Stimulated activated CD8-positive, alpha-beta memory T cell treated with anti-CD3 and anti-CD28 coated beads, Interleukin-12 subunit alpha, Interleukin-12 subunit beta, amount 100 ng/mL, for 1 hour (primary cell): ENCODE measurements around the gene WBP4.
"Not testable (repeated sequence)": the region's sequence is repeated elsewhere in the genome, so short reads cannot be mapped to it uniquely, and the experiment has no call there.

Experiments
- DNase-seq: peaks from one replicate; pipeline ENCODE4 v3.0.0-alpha.2; 2020; ENCODE audit warnings: low read depth

Gene WBP4

GRCh38 chr13:41061075-41061913 is at the start of gene WBP4:
Gene WBP4, plus strand, starts transcription at chr13:41061509. Its CDS starts 165 bp downstream, at chr13:41061674.
- DNase-seq: peak; percentile 79

- no peak for DNase-seq
These were observed 48.8 kb upstream of the WBP4 start for GRCh38 chr13:41012536-41012935.

GRCh38 chr13:41013835-41014234 is 47.5 kb upstream of the WBP4 start:
- DNase-seq: no peak

DNA sequence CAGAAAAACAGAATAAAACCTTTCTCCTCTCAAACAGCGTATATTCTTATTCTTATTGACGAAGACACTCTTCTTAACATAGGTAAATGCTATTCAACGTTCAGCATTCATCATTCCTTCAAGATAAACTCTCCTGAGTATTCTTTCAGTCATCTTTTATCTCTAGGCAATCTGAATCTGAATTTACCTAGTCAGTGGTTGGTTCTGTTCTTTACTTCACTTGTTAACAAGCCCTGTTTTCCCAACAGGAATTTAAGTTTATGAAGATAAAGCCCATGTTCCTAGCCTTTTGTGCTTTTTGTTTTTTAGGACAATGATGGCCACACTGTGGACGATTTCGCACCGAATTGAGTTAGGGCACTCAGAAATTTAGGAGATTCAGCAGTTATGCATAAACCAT is 45.4 kb upstream of the WBP4 start:
- no peak for DNase-seq

DNA sequence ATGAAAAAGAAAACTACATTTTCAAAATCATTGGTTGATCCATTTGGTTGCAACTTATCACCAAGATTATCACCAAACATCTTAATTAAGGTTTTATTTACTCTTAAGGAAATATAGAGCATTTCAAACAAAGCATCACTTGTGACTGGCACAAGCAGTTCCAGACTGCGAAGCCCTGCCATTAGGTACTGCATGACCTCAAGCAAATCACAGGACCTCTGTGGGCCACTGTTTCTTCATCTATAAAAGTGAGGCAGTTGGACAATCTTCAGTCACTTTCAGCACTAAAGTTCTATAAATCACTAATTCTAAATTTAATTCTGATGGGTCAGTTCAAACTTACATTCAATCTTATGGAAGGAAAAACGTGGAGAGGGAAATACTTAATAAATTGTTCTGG is 44.1 kb upstream of the WBP4 start:
- DNase-seq: no peak

DNA sequence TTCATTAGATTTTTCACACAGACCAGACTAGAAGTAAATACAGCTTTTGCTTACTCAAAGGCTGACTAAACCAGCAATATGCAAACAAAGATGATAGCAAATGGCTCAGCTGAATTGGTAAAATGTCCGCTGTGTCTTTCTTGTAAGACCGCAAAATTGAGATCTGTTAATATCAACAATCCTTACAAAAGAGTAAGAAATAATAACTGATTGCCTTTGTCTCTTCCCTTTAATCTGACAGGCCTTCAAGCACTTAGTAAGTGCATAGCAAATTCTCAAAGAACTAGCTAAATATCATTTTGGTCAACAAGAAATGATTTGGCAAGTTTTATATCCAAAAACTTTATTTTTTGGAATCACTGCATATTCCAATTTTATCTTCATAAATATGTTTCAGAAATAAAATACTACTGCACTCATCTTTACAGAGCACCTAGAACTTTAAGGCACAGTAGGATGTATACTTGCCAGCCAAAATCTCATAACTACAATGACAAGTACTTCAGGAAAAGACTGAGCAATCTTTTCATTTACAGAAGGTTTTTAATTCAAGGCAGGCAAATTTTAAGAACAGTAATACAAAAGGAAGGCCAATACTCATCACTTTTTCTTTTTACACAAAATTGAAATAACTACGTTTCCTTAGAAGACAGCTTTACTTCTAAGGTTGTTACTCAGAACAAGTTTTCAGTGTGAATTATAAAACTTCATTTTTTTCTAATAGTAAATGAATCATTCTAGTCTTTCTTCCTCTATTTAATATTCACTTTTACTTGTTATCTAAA is 43.3 kb upstream of the WBP4 start:
- DNase-seq: no peak

- DNase-seq: no peak
These were observed 42.7 kb upstream of the WBP4 start for GRCh38 chr13:41018602-41018948.

DNA sequence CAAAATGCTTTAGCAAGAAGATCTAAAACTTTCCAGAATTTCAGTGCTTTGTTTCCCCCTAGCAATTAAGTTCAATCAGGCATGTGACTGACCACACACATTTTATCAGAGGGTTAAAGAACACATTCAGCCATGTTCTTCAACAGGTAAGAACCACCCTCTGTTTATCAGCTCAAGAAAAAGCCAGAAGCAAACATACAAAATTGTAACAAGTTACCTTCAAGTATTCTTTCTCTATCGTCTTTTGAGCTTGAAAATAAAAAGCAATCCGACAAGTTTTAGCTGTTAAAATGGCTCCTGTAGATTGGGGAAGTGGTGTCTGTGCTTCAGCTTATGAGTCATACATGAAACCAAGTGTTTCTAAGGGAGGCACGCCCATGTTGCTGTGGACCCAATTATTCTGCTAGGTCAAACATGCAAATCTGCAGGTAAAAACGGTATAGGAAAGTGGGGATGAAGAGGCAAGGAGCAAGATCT is 42.3 kb upstream of the WBP4 start, which contains the start of gene ELF1:
ELF1 (minus strand) TSS at position 306 of the 477 bp plus-strand sequence. CDS start 37,262 bp downstream, outside the sequence.
- peak; percentile 36 for DNase-seq

DNA sequence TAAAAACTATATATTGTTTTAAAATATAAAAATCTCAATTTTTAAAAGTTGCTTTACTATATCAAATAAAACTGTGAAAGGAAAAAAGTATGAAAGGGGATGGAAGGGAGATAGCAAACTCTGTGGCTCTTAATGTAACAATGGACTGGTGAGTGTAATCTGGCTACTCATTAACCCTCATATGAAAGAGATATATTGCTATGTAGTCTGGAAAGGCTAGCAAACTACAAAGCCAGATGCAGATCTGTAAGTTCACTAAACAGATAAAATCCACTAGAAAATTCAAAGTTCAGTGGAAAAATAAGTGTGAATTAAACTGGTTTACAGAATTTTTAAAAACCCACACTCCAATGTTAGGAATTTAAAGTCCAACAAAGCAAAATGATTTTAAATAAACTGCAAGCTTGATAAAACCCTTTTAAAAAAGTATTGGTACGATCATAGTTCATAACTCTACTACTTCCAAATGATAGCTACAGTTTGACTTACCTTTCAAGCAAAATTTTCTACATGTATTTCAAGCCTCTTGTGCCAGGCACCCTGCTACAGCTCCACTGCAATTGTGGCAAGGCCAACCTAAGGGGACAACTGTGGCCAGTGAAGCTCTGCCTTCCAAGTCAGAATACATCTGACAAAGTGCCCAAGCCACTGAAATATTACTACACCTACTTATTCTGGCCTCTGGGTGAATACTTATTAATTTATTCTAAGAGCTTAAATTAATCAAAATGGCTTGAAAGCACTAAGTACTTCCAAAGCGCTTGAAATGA is 41.5 kb upstream of the WBP4 start:
- no peak for DNase-seq

DNA sequence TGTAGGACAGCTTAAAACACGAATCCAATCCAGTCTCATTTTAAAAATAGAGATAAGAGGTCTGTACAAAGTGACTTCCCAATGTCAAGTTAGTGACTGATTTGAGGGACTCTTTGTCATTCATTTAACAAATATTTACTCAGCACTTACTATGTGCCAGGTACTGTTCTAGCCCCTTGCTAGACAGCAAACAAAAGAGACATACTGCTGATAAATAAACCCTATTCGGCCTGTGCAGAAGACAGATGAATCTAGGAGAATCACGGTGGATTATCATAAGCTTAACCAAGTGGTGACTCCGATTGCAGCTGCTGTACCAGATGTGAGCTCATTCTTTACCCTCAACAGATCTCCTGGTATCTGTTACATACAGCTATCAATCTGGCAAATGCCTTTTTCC is 35.8 kb upstream of the WBP4 start:
- no peak for DNase-seq

DNA sequence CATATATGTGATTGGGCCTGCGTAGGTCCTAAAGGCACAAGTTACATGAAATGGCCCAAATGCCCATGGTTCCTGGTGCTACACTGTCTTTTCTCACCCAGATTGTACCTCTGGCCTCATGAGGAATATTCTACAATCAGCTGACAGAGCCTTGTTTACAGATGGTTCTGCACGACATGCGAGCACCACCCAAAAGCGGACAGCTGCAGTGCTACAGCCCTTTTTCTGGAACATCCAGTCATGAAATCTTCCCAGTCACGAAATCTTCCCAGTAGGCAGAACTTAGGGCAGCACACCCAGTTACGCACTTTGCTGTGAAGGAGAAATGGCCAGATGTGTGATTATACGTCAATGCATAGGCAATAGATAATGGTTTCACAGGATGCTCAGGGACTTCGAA is 34.5 kb upstream of the WBP4 start:
- DNase-seq: no peak

GRCh38 chr13:41028051-41028450 is 33.3 kb upstream of the WBP4 start:
- DNase-seq: no peak

GRCh38 chr13:41029629-41030028 is 31.7 kb upstream of the WBP4 start:
- DNase-seq: no peak

DNA sequence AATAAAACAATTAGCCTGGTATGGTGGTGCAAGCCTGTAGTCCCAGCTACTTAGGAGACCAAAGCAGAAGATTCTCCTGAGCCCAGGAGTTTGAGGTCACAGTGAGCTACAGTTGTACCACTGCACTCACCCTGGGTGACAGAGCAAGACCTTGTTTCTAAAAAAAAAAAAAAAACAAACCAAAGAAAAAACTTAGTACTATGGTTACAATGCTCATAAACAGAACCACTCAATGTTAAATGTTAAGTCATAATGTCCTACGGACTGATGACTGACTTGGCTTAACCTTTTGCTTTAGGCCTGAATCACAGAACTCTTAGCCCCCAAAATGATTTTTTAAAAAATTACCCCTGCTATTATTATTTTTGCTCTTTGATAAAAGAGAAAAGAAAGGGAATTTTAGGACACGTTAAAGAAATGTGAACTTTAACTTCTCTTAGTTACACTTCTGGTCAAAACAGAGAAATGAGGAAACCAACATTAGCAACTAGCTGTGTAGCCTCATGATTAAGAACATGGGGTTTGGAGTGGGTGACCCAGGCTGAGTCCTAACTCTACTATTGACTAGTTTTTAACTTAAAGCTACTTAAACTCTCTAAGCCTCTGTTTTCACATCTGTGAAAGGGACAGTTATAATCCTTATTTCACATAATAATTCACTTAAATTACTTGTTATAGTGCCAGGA is 28.5 kb upstream of the WBP4 start:
- DNase-seq: no peak

- DNase-seq: no peak
These were observed 26.9 kb upstream of the WBP4 start for GRCh38 chr13:41034382-41034781.

GRCh38 chr13:41034881-41035280 is 26.4 kb upstream of the WBP4 start:
- DNase-seq: no peak

- not testable (repeated sequence) for DNase-seq
These were observed 24.8 kb upstream of the WBP4 start for GRCh38 chr13:41036557-41036956.

DNA sequence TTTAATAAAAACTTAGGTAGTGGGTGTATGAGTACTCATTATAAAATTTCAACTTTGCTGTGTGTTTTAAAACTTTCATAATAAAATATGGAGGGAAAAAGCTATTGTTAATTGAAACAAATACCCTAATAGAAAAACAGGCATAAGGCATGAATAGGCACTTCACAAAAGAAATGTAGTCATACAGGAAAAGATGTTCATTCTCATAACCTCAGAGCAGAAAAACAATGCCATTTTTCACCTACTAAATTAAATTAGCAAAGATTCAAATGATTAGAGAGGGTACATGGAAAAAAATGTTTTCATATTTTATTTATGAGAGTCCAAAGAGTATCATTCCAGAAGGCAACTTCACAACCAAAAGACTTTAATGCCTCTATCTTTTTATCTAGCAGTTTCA is 21.6 kb upstream of the WBP4 start:
- DNase-seq: no peak

GRCh38 chr13:41040584-41041334 is 20.6 kb upstream of the WBP4 start:
- DNase-seq: no peak

GRCh38 chr13:41042419-41042818 is 18.9 kb upstream of the WBP4 start:
- DNase-seq: not testable (repeated sequence)

DNA sequence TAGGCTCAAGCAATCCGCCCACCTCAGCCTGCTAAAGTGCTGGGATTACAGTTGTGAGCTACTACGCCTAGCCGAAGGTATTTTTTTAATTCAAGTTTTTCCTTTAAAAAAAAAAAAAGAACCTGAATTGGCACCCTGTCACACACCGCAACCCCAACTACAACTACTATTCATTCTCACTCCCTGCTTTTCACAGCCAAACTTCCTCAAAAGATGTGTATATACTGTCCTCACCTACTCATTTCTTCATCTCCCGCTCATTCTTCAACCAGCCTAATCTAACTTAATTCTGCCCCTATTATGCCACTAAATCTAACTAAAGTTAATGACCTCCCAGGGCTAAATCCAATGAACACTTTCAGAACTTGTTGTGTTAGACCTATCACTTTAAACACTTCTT is 12.7 kb upstream of the WBP4 start:
- no peak for DNase-seq
